ENCODE data around the gene EVI5L.

Gene EVI5L

GRCh38 chr19:7841751-7842660 lies 12.0 kb downstream of the EVI5L start:
- TF ChIP-seq CTCF (IDR thresholded peaks at IDR 0.05; ENCODE audit: low read depth, low read length): no peak
- no peak for DNase-seq (ENCODE audit: extremely low read depth, low read depth)

GRCh38 chr19:7842661-7843294 lies 12.8 kb downstream of the EVI5L start:
- no peak for DNase-seq (ENCODE audit: extremely low read depth, low read depth)

GRCh38 chr19:7843521-7843920 lies 13.5 kb downstream of the EVI5L start:
- DNase-seq (ENCODE audit: extremely low read depth, low read depth): no peak

More at GRCh38 chr19:7842661-7843294, 12.8 kb downstream of the EVI5L start:
- no peak for TF ChIP-seq CTCF (IDR thresholded peaks at IDR 0.05; ENCODE audit: low read depth, low read length)

GRCh38 chr19:7844405-7844804 lies 14.4 kb downstream of the EVI5L start:
- DNase-seq (ENCODE audit: extremely low read depth, low read depth): no peak
- TF ChIP-seq CTCF (IDR thresholded peaks at IDR 0.05; ENCODE audit: low read depth, low read length): no peak

More at GRCh38 chr19:7843521-7843920, 13.5 kb downstream of the EVI5L start:
- TF ChIP-seq CTCF (IDR thresholded peaks at IDR 0.05; ENCODE audit: low read depth, low read length): no peak

GRCh38 chr19:7844951-7845350 lies 14.9 kb downstream of the EVI5L start:
- no peak for TF ChIP-seq CTCF (IDR thresholded peaks at IDR 0.05; ENCODE audit: low read depth, low read length)
- no peak for DNase-seq (ENCODE audit: extremely low read depth, low read depth)

GRCh38 chr19:7845390-7846154 lies 15.6 kb downstream of the EVI5L start:
- no peak for DNase-seq (ENCODE audit: extremely low read depth, low read depth)
- TF ChIP-seq CTCF (IDR thresholded peaks at IDR 0.05; ENCODE audit: low read depth, low read length): no peak

Data from AG09319 (cell line).